GM18870 (cell line): Measurements from ENCODE around the gene DENND10.
A peak's percentile ranks its signal among the peaks of the same experiment; 100 is the strongest.
"Not testable (repeated sequence)": the region's sequence is repeated elsewhere in the genome, so short reads cannot be mapped to it uniquely, and the experiment has no call there.

Experiments
- ATAC-seq: cut with Tn5 transposase; IDR thresholded peaks from one replicate; pipeline ENCODE4 v1.9.1; 2021; ENCODE audit warnings: moderate library complexity; ENCODE audit not compliant: unreplicated experiment

The DENND10 gene

DNA sequence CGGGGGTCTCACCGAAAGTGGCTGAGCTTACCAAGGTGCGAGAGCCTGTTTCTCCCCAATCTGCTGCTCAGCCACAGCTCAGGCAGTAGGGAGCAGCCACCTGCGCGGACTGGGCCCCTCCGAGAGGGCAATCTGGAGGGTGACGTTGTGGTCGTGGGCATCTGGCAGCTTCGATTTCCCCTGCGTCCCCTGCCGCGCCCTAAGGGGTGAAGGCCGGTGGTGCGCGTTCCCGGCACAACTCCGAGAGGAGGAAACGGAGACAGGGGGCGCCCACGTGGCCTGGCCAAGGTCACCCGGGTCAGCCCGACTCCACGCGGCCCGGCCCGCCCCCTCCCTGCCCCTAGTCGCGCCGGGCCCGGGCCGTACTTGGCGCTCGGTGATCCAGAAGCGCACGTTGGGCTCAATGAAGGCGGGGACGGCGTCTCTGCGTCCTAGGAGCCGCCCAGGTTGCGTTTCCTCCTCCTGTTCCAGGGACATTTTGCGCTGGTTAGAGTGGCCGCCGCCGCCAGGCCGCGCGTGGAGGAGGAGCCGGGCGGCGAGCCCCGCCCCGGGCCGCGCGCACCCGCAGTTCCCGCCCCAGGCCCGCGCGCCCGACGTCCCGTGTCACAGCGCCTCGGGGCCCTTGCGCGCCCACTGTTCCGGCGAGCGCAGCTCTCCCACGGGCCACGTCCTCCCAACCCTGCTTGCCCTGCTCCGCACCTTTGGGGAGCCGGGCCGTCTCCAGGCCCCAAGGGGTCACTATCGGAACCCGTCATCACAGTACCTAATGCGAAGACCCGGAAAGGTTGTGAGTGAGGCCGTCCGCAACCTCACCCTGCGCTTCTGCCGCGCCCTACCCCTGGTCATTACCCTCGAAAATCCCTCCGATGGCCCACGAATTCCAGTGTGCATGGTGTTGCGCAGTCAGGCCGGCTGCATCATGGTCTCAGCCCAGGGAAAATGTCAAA is 61.5 kb downstream of the DENND10 start, which contains the start of gene SFXN4:
Gene SFXN4, minus strand, starts transcription at position 544 of the 947 bp plus-strand sequence. Its CDS starts 67 bp downstream, at position 477.
- ATAC-seq: peak; percentile 75

DNA sequence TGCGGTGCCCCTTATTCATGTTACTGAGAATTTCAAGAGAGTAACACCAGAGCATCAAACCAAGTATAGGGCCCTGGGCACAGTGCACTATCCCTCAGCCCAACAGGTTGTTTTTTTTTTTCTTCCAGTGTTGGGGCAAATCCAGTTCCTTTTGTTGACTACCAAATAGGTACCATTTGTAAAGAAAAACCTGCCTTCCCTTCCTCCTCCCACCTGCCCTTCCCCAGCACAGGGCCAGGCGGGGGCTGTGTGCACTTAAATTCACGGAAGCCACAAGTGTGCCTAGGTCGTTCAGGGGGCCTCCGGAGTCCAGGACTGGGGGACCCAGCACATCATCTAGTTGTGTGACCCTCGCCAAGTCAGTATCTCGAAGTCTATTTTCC is 62.2 kb downstream of the DENND10 start:
- no peak for ATAC-seq

DNA sequence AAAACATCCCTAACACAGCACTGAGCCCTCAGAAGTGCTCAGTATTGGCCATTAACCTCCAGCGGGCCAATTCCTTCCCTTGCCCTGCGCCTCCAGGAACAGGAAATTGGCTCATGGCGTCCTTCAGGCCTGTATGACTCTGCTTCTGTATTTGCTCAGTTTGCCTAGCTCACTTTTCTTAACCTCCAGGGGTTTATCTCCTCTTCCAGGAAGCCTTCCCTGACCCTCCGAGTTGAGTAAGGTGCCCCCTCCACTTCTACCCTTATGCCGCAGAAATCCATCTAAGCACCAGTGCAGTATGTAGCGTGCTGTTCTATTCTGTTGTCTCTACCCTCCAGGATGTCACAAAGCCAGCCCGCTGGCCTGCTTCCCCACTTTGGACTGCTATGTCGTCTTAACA is 62.7 kb downstream of the DENND10 start:
- ATAC-seq: no peak

DNA sequence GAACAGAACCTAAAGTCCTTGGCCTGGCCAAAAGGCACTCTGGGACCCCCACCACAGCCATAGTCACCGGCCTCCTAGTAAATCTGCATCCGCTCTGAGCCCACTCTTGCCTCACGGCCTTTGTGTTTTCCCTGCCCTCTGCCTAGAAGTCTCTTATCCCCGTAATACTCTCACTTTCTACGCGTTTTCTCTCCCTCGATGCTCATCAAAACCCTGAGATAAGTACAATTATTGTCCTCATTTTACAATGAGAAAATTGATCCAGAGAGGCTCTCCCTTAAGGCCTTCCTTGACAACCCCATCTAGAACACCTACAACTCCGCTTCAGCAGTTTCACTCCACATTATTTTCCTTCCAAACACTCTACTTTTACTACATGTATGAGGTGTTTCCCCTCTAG is 63.1 kb downstream of the DENND10 start:
- no peak for ATAC-seq

DNA sequence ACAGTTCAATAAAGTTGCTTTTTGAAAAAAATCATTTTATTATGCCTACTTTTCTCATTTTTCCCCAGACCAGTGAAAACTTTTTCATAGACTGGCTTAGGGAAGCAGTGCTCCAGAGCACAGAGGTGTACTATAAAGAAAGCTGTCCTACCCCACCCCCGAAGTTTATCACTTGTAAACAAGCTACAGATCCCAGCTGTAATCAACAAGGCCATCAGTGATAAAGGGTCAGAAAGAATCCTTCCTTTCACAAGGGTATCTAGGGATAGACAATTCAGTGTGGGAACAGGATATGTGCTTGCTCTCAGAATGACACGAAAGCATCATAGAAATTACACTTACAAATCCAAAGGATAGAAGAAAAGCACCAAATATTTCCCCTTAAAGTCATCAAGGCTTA is 70.2 kb downstream of the DENND10 start:
- ATAC-seq: no peak

DNA sequence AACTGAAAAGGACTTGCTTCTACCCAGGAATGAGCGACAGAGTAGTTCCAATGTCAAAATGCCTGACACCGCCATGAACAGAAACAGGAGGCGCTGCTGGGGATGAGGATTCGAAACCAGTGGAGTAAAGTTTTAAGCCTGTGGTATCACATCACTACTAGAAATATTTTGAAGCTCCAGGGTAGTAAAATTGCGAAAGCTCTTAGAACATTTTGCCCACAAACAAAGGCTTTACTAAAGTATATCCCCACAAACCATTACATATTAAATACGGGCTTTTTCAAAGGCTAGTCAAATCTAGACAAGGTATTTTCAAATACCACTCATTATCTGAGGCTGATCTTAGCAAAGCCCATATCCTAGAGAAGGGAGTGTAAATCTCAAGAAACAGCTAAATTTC is 72.3 kb downstream of the DENND10 start:
- ATAC-seq: no peak

DNA sequence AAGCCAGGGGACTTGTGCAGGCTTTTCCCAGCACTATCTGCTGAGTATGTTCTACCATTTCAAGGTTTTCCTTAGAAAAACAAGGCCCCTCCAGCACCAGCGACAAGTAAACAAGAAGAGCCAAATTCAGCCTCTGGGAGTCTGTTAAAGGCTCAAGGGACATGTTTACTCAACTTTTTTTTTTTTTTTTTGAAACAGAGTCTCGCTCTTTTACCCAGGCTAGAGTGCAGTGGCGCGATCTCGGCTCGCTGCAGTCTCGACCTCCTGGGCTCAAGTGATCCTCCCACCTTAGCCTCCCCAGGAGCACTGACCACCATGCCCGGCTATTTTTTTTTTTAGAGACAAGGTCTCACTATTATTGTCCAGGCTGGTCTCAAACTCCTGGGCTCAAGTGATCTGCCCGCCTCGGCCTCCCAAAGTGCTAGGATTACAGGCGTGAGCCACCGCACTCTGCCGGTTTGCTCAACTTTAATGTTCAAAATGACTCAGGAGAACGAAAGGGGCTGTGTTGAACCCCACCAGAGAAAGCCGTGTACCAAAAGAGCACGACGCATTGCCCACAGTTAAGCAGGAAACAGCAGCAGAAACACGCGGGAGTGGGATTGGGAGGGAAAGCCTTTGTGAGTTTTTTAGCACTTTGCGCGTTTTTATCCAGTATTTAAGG is 73.9 kb downstream of the DENND10 start:
- ATAC-seq: peak; percentile 15

DNA sequence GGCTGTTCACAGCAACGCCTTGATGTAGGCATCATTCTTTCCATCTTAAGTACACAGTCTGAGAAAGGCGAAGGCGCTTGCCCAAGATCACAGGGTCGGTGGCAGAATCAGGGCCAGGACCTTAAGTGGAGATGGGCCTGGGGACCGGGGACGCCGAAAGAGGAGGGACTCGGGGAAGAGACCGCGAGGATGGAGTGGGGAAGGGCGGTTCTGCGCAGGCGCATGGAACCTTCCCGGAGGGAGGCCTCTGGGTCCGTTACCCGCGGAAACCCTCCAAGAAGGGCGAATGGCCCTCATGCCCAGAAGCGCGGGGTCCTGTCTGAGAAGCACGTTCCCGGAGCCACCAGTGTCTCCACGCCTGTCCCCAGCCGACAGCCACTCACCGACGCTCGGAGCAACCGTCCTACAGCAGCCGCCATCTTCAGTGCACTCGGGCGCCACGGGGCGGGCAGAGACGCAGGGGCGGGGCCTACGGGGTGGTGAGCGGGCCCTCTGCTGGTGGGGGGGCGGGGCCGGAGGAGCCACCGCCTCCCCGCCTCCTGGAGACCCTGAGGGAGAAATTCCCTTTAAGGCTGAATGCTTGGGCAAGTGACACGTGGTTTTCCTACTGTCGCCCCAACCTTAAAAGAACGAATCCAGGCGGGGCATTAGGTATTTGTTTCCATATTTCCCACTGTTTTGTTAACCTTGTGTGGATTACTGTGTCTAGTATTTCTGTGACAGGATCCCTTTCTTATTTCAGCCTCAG is 74.6 kb downstream of the DENND10 start, which contains the start of gene PRDX3:
Gene PRDX3, minus strand, starts transcription at position 441 of the 748 bp plus-strand sequence. Its CDS starts 22 bp downstream, at position 419.
- ATAC-seq: peak; percentile 75

DNA sequence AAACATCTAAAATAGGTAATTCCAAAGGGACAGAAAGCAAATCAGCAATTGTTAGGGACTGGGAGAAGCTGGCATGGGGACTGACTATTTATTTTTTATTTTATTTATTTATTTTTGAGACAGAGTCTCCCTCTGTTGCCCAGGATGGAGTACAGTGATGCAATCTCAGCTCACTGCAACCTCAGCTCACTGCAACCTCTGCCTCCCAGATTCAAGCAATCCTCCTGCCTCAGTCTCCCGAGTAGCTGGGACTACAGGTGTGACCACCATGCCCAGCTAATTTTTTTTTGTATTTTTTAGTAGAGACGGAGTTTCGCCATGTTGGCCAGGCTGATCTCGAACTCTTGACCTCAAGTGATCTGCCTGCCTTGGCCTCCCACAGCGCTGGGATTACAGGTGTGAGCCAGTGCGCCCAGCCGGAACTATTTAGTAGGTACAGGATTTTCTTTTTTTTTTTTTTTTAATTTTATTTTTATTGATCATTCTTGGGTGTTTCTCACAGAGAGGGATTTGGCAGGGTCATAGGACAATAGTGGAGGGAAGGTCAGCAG is 77.0 kb downstream of the DENND10 start:
- ATAC-seq: not testable (repeated sequence)

DNA sequence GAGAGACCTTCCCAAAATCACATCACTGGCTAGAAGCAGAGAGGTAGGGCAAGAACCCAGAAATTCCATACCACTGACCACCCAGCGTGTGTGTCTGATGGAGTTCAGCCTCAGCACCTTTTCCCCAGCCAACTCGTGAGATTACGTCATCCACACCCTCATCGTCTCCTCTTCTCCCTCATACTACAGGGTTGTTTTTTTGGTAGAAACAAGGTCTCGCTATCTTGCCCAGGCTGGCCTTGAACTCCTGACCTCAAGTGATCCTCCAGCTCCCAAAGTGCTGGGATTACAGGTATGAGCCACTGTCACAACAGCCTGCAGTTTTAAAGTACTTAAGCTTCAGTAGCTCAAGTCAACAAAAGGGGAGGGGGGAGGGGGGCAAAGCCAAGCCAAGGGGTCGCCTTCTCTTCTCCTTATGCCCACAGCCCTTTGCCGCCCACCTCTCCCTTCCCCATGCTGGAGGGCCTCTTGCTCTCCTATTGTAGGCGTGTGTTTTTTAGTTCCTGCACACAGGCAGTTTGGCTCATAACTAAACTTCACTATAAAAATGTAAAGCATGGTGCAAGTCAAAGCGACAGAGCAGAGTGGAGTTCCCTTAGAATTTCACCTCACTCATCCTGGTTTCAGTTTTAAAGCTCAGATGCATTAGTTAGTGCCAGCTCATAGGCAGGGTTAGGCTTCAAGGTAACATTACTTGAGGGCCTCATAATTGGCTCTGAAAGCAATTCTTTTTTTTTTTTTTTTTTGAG is 79.9 kb downstream of the DENND10 start:
- ATAC-seq: no peak
